ENCODE measurements around the gene LDLRAP1. TPM values are rescaled to one million over a fixed set of nuclear protein-coding genes. Genes with fewer than 3 reads are reported as not detected.

LDLRAP1 gene
- total and polyA plus RNA-seq, 9 of the 15 experiments (the other 6 are each of a cell fraction or from before 2014, with no cell fraction given): 0.56 to 29.6 (median 16.2) TPM

GRCh38 chr1:25550155-25550506, 6.7 kb downstream of the LDLRAP1 start (continued):
- no peak for TF ChIP-seq NKRF (IDR thresholded peaks at IDR 0.05; ENCODE audit: borderline replicate concordance)
- TF ChIP-seq TAL1 (IDR thresholded peaks at IDR 0.05): peak; percentile 10; the same call in 1 of the 2 replicates
- TF ChIP-seq SMARCA4 (IDR thresholded peaks at IDR 0.05): peak; percentile 70; the same call in 1 of the 2 replicates
- TF ChIP-seq NFE2 (IDR thresholded peaks at IDR 0.05; ENCODE audit: low read depth): peak; percentile 71
- peak in 1 of 2 experiments; percentile 15; a peak in 1 of 4 replicates for TF ChIP-seq SIN3A (IDR thresholded peaks at IDR 0.05; ENCODE audit: borderline replicate concordance in 2 of 2, control insufficient read depth in 1 of 2, low read depth in 2 of 2, low read length in 2 of 2)
- no peak for TF ChIP-seq SIX5 (IDR thresholded peaks at IDR 0.05; ENCODE audit: borderline replicate concordance in 1 of 2, insufficient read depth in 1 of 2, low read depth in 1 of 2, low read length in 2 of 2)
- no peak for TF ChIP-seq XRCC5 (IDR thresholded peaks at IDR 0.05; ENCODE audit: low read depth, low read length)
- TF ChIP-seq RBM25 (IDR thresholded peaks at IDR 0.05; ENCODE audit: low read depth, low read length, severe bottlenecking): peak; percentile 57
- no peak for TF ChIP-seq HIVEP1 (CRISPR knock-in tag; IDR thresholded peaks at IDR 0.05)
- TF ChIP-seq POLR3G (IDR thresholded peaks at IDR 0.05; ENCODE audit: extremely low read depth, insufficient read length, insufficient replicate concordance): no peak
- no peak for TF ChIP-seq RBM39 (optimal IDR thresholded peaks at IDR 0.05; ENCODE audit: low read depth, low read length)
- no peak for TF ChIP-seq RBFOX2 (IDR thresholded peaks at IDR 0.05; ENCODE audit: low read depth, low read length)
- no peak for TF ChIP-seq KDM5B (IDR thresholded peaks at IDR 0.05; ENCODE audit: insufficient replicate concordance, low read depth, low read length)
- TF ChIP-seq FOSL1 (tag; conservative IDR thresholded peaks at IDR 0.05): peak; percentile 98
- no peak for TF ChIP-seq PHB2 (IDR thresholded peaks at IDR 0.05; ENCODE audit: low read depth)
- TF ChIP-seq ZNF311 (CRISPR knock-in tag; IDR thresholded peaks at IDR 0.05): no peak
- TF ChIP-seq GTF2E2 (tag; IDR thresholded peaks at IDR 0.05): no peak
- TF ChIP-seq RBM17 (IDR thresholded peaks at IDR 0.05; ENCODE audit: borderline replicate concordance, low read depth, low read length): no peak
- peak; percentile 55; the same call in 1 of the 2 replicates for TF ChIP-seq LCOR (CRISPR knock-in tag; IDR thresholded peaks at IDR 0.05)
- TF ChIP-seq LEF1 (IDR thresholded peaks at IDR 0.05): 0 out of 2 replicates have a peak, but pooled peaks have one; percentile 21
- TF ChIP-seq RERE (CRISPR knock-in tag; IDR thresholded peaks at IDR 0.05; ENCODE audit: borderline replicate concordance): no peak
- TF ChIP-seq EP400 (IDR thresholded peaks at IDR 0.05): peak; percentile 59
- TF ChIP-seq TARDBP (IDR thresholded peaks at IDR 0.05): no peak
- no peak for TF ChIP-seq GABPA (tag; conservative IDR thresholded peaks at IDR 0.05; ENCODE audit: low read depth)
- TF ChIP-seq BCL6 (CRISPR knock-in tag; IDR thresholded peaks at IDR 0.05): no peak

Data from K562 (cell line).